GM21367 (cell line): Measurements from ENCODE around the gene CLNK.

Experiments used
- ATAC-seq: cut with Tn5 transposase; IDR thresholded peaks from one replicate; pipeline ENCODE4 v1.9.1; 2021; ENCODE audit not compliant: unreplicated experiment

The CLNK gene

DNA sequence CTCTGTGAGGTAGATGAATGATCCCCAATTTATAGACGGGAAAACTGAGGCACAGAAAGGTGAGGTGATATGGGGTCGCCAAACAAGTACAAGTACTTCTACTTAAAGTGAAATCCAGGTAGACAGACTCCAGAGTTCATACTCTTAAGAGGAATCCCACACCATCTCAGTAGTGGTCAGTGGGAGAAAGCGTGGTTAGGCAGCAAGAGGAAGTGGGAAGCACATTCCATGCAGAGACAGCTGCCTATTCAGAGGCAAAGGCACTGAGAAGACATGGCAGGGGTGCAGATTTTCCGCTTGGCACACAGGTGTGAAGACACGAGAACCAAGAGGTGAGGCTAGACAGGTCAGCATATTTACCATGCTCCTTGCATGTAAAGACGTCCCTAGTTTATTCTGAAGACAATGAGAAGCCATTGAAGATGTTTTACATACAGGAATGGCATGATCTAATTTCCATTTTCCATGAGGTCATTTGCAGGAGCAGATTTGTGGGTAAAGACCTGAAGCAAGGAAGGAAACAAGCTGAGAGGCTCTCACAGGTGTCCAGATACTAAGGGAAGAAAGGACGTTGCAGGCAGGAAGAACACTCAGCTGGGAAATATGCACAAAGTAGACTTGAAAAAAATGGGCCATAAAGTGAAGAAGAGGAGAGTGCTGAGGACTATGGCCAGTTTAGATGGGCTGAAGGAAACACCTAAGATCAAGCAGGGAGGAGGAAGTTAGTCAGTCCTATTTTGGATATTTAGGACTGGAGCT, 17.3 kb upstream of the CLNK start:
- ATAC-seq: no peak

GRCh38 chr4:10701161-10701560, 16.6 kb upstream of the CLNK start:
- ATAC-seq: no peak

DNA sequence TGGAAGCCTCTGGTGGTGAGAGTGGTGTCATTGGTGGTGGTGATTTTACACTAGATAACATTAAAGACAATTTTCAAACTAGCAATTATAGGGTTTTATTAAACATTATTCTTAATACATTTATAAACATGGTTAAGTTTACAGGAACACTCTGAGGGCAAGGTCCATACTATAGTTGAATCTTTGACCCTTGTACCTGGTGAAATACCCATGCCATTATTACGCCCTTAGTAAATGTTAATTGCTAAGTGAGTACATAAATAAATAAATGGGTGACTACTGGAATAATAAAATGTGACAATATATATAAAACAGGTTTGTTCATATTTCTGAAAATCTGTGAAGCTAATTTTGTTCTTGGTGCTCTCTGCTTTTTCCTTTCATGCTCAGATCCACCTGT, 13.6 kb upstream of the CLNK start:
- no peak for ATAC-seq

- ATAC-seq: no peak
Measured at GRCh38 chr4:10697086-10697485, 12.5 kb upstream of the CLNK start.

DNA sequence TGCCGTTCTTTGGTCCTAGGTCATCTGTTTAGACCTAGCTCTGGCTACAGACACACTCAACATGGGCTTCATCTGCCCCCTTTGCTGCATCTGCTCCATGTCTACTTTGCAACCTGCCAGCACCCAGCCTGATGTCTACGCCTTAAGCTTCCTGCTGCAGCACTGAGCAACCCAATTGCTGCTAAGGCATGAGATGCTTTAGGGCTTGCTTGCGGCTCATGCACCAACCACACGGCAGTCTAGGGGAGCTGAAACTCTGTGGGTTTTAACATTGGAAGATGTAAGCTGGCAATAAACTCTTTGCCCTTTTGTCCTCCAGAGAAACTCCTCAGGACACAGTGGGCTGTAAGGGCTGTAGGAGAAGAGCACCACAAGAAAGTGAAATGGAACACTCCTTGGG, 11.7 kb upstream of the CLNK start:
- ATAC-seq: no peak

GRCh38 chr4:10694828-10695209, 10.3 kb upstream of the CLNK start:
- no peak for ATAC-seq

- ATAC-seq: no peak
Measured at GRCh38 chr4:10694151-10694827, 9.7 kb upstream of the CLNK start.

DNA sequence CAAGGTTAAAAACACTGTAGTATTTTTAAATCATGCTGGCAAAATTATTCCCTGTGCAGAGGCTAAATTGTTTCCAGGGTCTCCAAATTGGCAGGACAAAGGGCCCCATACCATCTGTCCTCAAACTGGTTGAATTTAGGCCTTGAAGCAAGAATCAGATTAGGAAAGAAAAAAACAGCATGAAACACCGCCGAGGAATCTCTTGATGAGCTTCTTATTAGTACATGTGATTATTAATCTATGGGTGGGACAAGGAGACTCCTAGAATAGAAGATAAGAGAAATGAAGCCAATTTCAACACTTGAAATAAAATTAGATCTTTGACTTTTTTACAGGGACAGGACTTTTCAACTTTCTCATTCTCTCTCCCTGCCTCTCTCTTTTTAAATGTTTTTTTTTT, 7.1 kb upstream of the CLNK start:
- no peak for ATAC-seq

DNA sequence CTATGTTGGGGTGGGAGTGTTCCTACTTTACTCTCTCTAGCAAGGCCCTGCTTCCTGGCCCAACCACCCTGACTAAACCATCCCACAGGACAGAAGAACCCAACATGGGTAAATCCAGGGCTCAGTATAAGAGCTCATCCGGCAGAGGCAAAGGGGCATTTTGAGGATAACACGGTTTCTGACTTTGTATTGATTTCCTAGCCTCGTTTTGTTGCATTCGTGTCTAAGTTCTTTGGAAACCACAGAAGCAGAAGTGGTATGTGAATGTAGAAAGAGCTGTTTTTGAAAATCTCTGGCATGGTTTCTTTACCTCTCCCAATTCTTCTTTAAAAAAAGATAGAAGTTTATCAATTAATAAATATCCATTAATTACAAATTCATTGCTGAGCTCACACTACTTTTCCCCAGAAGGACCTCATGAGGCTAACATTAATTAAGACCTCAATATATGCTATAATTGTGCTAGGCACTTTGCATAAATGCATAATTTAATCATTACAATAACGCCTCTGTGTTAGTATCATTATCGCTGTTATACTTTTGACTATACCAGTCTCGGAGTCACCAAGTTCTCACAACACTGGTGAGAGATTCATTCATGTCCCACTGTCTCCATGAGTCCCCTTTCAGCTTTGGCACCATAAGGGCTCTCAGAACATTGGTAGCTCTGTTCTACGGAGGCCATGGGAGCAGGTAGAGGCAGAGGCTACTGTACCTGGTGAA, 5.8 kb upstream of the CLNK start:
- ATAC-seq: no peak

DNA sequence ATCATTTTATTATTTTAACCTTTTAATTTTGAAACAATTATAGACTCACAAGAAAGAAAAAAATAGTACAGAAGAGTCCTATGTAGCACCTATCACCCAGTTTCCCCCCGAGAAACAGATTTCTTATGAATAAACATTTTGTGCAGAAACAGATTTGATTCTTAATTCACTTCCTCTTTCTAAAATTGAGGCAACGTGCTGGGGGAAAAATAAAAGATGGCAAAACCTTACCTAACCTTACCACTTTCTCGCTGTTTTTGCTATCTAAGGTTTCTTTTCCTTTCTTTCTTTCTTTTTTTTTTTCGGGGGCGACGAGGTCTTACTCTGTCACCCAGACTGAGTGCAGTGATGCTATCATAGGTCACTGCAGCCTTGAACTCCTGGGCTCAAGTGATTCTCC, 4.3 kb upstream of the CLNK start:
- ATAC-seq: no peak

GRCh38 chr4:10688022-10688421, 3.5 kb upstream of the CLNK start:
- ATAC-seq: no peak

DNA sequence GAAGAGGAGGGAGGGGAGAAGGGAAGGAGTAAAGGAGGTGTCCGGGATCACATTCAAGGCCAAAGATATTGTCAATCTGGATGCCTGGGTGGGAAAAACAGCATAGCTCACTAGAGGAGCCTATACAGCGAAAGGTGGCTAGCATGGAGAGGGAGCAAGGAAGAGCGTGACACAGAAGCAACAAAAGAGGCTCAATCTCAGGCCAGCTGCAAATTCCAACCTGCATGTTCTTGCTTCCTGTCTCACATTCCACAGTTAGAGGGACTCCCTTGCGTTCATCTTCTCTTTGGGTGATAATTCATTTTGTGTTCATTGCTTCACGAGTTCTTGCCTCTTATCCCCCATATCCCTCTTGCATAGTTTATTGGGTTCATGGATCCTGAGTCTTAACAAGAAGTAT, 3.0 kb upstream of the CLNK start:
- no peak for ATAC-seq

GRCh38 chr4:10682397-10682796, 2.2 kb downstream of the CLNK start:
- no peak for ATAC-seq

DNA sequence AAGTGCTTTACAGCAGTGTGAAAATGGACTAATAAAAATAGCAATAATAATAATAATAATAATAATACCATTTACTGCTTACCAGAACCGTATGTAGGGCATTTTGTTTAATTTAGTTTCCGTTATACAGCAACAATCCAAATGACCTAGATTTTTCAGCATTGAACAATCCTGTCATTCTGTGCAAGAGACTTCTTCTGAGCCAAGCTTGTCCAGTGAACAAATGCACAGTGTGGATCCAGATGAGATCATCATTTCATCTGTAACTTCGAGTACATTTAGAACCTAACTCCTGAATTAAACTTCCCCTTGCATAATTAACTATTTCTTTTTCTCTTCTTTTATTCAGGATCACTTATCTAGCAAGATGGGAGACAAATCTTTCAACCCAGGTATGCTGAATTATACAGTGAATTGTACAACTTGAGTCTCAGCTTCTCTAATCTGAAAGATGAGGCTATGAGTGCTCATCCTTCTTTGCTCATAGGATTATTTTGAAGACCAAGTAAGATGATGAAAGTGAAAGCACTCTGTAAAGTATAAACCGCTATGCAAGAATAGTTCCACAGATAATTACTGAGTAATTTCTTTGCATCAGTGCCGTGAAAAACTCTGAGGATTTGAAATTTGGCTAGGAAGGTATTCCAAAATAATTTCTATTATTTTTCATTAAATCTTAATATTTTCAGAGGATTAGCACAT, 6.6 kb downstream of the CLNK start:
- ATAC-seq: peak; percentile 49

DNA sequence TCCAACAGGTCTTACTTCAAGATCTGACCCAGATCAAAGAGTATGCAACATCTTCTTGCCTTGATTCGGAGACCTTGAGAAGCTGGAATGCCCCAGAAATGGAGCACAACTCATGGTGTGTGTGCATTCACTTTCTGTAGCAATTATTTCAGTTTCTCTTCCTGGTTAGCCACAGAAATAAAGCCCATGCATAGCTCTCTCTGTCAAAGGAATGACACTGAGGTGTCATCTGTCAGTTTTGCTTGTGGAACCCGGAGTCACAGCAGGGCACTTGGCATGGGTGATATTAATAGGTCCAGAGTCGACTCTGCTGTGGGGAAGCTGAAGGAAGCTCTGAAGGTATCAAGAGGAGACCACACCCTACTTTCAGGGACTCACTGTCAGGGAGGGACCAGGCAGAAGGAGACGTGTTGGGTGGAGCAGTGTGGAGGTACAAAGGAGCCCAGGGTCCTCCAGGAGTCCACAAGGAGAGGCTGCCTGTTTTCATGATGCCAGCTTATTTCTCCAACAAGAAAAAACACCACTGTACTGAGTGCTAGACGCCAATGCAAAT, 10.7 kb downstream of the CLNK start:
- peak; percentile 51 for ATAC-seq

DNA sequence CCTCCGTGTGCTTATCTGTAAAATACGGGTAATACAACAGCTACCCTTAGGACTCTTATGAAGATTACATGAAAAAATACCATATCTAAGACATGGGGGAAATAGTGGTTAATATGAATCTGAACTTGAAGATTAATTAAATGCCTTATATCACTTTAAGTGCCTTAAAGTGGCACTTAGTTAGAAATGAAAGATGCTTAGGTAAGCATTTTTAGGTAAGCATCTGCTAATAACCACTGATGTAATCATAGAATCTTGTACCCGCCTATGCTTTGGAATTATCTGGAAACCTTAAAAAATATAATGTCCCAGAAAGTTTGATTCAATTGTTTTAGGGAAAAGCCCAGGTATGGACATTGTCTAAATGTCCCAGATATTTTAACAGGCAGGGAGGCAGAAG, 12.2 kb downstream of the CLNK start:
- ATAC-seq: no peak

DNA sequence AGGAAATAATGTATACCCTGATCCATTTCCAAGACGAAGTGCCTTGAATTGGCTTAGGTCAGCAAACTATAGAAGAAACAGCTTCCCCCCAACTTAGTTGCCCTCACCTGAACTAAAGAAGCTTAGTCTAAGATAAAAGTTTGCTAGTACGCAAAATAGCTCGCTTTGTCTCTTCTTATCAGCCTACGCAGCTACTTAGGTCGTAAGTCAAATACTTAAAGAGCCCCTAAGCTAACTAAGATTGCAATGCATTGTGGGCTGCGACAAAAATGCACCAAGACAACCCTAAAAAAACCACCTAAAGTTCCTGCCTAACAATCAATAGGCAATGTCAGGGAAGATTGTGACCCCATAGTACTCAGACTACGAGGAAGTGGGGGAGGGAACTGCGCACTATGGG, 12.8 kb downstream of the CLNK start:
- no peak for ATAC-seq

DNA sequence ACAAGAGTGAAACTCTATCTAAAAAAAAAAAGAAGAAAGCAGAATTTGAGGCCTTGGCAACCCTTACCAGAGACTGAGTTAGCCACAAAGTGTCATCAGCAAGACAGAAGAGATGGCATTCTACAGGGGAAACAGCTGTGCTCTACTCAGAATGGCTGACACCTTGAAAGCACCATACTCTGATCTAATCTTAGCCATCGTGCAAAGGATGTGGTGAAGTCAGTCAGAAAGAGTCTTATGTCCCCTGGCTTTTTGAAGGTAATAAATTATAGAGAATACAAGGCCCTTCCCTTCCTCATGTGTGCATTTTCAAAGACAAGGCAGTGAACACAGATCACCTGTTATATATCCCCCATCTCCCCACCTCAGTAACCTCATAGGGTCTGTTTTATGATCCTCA, 13.2 kb downstream of the CLNK start:
- ATAC-seq: peak; percentile 95

GRCh38 chr4:10670321-10670720, 14.2 kb downstream of the CLNK start:
- no peak for ATAC-seq

- ATAC-seq: no peak
Measured at GRCh38 chr4:10667701-10668326, 16.8 kb downstream of the CLNK start.

- ATAC-seq: no peak
Measured at GRCh38 chr4:10666616-10667015, 18.0 kb downstream of the CLNK start.
